ENCODE measurements around the gene KCNH1.

KCNH1 gene

DNA sequence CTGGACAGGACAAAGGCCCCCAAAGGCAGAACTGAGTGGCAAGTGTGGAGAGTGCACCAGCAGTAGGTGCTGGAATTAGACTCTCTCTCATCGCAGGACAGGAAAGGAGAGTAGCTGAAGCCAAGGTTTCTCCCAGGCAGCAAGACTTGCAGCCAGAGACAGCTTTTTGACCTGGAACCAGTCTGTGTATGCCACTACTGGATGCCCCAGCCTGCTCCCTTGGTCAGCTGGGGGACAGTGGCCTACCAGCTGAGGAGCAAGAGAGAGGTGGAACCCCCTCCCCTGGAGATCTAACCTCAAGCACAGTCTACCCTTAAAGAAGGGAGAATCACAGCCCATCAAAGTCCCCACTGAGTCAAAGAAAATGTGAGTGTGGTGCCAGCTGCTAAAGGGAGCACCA is 375.7 kb downstream of the KCNH1 start:
- DNase-seq (ENCODE audit: low spot score): no peak

- DNase-seq (ENCODE audit: low spot score): no peak
Observed at GRCh38 chr1:210757677-210758076, 376.3 kb downstream of the KCNH1 start.

DNA sequence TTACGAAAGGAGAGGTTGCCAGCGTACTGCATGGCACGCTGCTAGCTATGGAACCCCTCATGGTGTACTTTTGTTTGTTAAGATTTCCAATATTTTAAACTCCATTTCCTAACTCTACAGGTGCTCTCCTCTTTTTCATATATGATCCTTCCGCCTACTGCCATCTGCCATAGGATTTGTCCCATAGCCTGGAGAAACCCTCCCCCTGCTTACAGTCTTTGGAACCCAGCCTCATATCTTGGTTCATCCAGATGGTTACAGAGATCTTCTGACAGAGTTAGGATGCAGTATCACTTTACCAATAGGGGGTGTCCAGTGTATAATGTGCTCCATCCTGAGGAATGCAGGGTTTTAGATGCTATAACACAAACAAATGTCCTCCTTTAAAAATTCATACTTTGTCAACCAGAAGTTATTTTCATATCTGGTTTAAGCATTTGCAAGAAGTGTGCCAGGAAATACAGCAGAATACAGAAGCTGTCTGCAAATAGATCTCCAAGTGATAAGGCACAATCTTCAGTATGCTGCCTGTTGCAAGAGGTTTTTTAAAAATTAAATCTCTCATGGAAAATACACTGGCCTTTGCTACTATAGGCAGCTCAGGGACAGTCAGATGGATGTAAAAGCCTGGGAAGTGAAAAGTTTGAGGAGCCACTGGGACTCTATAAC is 377.8 kb downstream of the KCNH1 start:
- no peak for DNase-seq (ENCODE audit: low spot score)

GRCh38 chr1:210754878-210755665 is 378.9 kb downstream of the KCNH1 start:
- peak; percentile 62 for DNase-seq (ENCODE audit: low spot score)

- no peak for DNase-seq (ENCODE audit: low spot score)
Observed at GRCh38 chr1:210751911-210752310, 382.0 kb downstream of the KCNH1 start.

- no peak for DNase-seq (ENCODE audit: low spot score)
Observed at GRCh38 chr1:210750468-210750867, 383.5 kb downstream of the KCNH1 start.

DNA sequence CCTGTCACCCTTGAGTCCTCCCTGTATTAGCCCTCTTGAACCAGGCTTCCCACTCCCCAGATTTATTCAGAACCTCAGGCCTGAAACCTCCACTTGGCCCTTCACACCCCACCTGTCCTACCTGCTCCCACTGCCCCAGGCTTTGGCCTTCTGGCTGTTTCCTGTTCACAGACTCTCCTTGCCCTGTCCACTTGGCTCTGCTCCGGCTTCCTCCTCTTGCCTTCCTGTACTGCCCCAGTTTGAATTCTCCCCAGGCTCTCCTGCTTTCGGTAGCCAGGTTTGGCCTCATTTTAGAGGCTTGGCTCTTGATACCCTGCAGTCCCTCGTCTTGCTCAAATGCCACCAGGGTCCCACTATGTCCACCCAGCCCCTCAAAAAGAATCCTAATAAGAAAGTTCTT is 385.2 kb downstream of the KCNH1 start:
- no peak for DNase-seq (ENCODE audit: low spot score)

DNA sequence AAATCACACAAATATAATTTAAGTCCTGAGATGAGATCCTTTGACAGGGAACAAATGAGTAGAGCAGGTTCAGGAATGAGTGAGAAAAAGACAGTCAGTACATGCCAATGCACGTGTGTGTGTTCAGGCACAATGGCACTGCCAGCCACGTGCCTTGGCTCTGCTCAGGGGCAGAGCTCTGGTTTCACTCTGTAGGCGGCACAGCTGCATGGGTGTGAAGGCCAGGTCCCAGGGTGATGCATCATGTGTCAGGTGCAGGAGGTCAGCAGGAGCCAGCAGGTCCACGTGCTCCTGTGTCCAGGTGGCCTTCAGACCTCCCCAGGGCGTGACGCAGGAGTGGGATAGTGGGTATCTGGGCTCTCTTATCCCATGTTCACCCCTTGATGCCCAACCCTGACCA is 386.1 kb downstream of the KCNH1 start:
- DNase-seq (ENCODE audit: low spot score): no peak

- no peak for DNase-seq (ENCODE audit: low spot score)
Observed at GRCh38 chr1:210747112-210747511, 386.8 kb downstream of the KCNH1 start.

- no peak for DNase-seq (ENCODE audit: low spot score)
Observed at GRCh38 chr1:210746024-210746731, 387.8 kb downstream of the KCNH1 start.

- DNase-seq (ENCODE audit: low spot score): no peak
Observed at GRCh38 chr1:210743038-210743437, 390.9 kb downstream of the KCNH1 start.

DNA sequence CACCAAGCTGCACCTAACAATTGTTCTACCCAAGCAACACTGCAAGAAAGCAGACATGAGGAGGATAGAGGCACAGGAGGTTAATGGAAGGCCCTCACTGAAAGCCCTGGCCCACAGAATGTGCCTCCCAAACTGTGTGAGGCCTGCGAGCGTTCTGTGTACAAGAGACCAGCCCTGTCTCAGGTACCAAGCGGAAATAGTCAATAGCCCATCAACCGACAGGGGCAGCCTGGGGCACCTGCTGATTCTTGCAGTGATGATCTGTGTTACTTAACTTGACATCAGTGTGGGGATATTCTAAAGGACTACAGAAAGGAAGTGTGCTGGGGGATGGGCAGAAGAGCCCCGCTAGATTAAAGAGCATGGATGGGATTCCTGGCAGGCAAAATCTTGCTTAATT is 392.4 kb downstream of the KCNH1 start:
- DNase-seq (ENCODE audit: low spot score): no peak

DNA sequence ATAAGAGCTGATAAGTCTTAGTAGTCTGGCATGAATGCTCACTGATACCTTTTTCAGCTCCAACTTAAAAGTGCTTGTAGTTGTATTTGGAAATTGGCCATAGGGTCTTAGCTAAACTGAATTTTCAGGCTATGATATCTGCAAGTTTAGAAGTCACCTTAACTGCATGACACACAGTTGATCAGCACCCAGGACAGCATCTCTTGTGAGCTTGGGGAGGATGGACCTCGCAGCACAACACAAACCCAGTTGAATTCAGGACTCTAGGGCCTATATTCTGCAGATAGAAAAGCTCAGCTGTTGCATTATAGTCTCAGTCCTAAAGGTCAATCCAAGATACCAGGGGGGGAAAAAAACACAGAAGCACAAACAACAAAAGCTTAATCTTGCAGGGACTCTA is 394.3 kb downstream of the KCNH1 start:
- no peak for DNase-seq (ENCODE audit: low spot score)

- no peak for DNase-seq (ENCODE audit: low spot score)
Observed at GRCh38 chr1:210738256-210738655, 395.7 kb downstream of the KCNH1 start.

- no peak for DNase-seq (ENCODE audit: low spot score)
Observed at GRCh38 chr1:210736713-210737112, 397.2 kb downstream of the KCNH1 start.

- no peak for DNase-seq (ENCODE audit: low spot score)
Observed at GRCh38 chr1:210731597-210731996, 402.4 kb downstream of the KCNH1 start.

GRCh38 chr1:210731193-210731592 is 402.8 kb downstream of the KCNH1 start:
- no peak for DNase-seq (ENCODE audit: low spot score)

- DNase-seq (ENCODE audit: low spot score): no peak
Observed at GRCh38 chr1:210730023-210730422, 403.9 kb downstream of the KCNH1 start.

DNA sequence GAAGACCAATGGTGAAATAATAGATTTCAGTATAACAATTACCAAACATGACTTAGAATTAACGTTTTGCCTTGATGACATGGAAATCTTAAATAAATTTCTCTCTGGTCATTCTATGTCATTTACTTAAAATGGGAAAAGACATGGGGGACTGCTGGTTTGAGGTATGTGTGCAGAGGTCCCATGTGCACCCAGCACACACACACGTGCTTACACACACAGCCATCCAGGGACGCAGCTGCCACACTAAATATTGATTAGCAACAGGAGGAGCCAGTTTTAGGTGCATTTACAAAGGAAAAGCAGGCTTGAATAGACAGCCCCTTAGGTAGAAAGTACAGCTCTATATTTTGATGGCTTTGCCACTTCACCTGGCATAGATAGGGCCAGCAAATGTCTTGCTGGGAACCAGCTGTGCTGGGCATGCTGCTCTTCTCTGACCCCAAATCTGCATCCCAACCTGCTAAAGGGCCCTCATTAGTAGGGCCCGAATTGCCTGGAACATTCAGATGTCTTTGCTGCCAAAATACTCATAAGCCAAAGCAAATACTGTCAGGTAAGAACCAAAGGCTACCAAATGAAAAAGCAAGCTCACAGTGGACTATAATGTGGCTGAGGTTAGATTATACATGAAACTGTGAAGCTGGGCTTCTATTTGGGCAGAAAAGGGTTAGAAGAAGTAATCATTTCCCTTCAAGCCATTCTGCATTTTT is 405.4 kb downstream of the KCNH1 start:
- DNase-seq (ENCODE audit: low spot score): no peak

- DNase-seq (ENCODE audit: low spot score): no peak
Observed at GRCh38 chr1:210727709-210728108, 406.2 kb downstream of the KCNH1 start.

- DNase-seq (ENCODE audit: low spot score): peak; percentile 9
Observed at GRCh38 chr1:210726621-210727020, 407.3 kb downstream of the KCNH1 start.

DNA sequence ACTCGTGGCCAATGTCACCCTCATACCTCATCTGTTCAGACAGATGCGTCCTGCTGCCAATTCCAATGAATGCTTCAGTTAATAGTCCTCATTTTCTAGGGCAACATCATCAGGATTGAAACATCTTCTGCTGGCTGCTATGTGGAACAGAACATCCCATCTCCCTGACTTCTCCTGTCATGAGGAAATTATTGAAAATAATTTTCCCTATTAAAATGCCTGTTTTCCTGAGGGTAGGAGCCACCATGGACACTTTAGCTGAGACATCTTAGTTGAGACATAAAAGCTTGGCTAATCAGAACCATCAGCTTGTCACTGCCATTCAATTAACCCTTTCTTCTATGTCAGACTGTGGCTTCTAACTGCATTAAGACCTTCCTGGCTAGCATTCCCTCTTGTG is 409.2 kb downstream of the KCNH1 start:
- no peak for DNase-seq (ENCODE audit: low spot score)
